Adrenal gland (tissue), 12 donors: Measurements from ENCODE around the gene ZNF354B. TPM values are rescaled to one million over a fixed set of nuclear protein-coding genes. Genes with fewer than 3 reads are reported as not detected.
"Not testable (repeated sequence)": the region's sequence is repeated elsewhere in the genome, so short reads cannot be mapped to it uniquely, and the experiment has no call there.

ENCODE experiments used
- DNase-seq, 7 donors: peaks; one replicate each; pipeline ENCODE4 v3.0.0-alpha.2; 2019 to 2020
- H3K27ac ChIP-seq, 5 donors: fragments of 200-600 bp; sonication (generic) in 4 of 5; 1 replicate in 3 of 5; 2 replicates in 2 of 5; pipeline versions ENCODE4 v1.5.1 to v1.8.0; 2016 to 2020; ENCODE audit warnings: mild to moderate bottlenecking in 1 of 5
- H3K27me3 ChIP-seq: fragments of 200-600 bp; 2 replicates; pipeline ENCODE4 v1.8.0; 2021
- H3K36me3 ChIP-seq, 2 donors: fragments of 200-600 bp; replicated peaks in 1 of 2; 1 replicate in 1 of 2; 2 replicates in 1 of 2; pipeline versions ENCODE4 v1.5.1 to v1.8.0; 2018 to 2022
- H3K4me1 ChIP-seq, 2 donors: fragments of 200-600 bp; replicated peaks in 1 of 2; 1 replicate in 1 of 2; 2 replicates in 1 of 2; pipeline versions ENCODE4 v1.5.1 to v1.8.0; 2018 to 2021
- H3K4me3 ChIP-seq, 4 donors: fragments of 200-600 bp; sonication (generic) in 3 of 4; one replicate each; pipeline ENCODE4 v1.5.1; 2016 to 2018
- H3K9me3 ChIP-seq, 3 donors: fragments of 200-600 bp; sonication (generic) in 1 of 3; replicated peaks in 1 of 3; 1 replicate in 2 of 3; 2 replicates in 1 of 3; pipeline versions ENCODE4 v1.5.1 to v1.8.0; 2016 to 2021
- CTCF ChIP-seq, 6 experiments: fragments of 450-650 bp in 4 of 6; fragments of 200-600 bp in 2 of 6; sonication (generic) in 1 of 6; IDR thresholded peaks; 1 replicate in 5 of 6; 2 replicates in 1 of 6; pipeline versions ENCODE4 v1.5.1 to v1.8.0; 2016 to 2021; ENCODE audit warnings: antibody characterized with exemption in 6 of 6, mild to moderate bottlenecking in 2 of 6, moderate library complexity in 1 of 6
- POLR2A ChIP-seq, 2 donors: fragments of 450-650 bp; IDR thresholded peaks; one replicate each; pipeline ENCODE4 v1.6.1; 2017; ENCODE audit warnings: antibody characterized with exemption in 2 of 2, mild to moderate bottlenecking in 2 of 2, moderate library complexity in 1 of 2
- WGBS, 4 donors: extraction: QIAGEN DNeasy Blood & Tissue Kit in 2 of 4; methylation state at CpG; one replicate each; pipeline versions ENCODE4 v1.1.5 to v1.1.7; 2013 to 2017; 5-methylcytosine and 5-hydroxymethylcytosine counted together
- intact Hi-C, 2 donors: fragments of 100-400 bp; cut with DNase I; formaldehyde crosslinking; loops; one replicate each; pipeline versions ENCODE4 v1.14.1 to v1.15.0; 2022 to 2023
- polyA plus RNA-seq, 3 donors: library from polyadenylated mRNA; stranded (reverse); fragments of 200-250 nt in 2 of 3; fragments of 350-450 nt in 1 of 3; fragmentation: Illumina TruSeq in 1 of 3; extraction: RNeasy Lipid Tissue Mini Kit (QIAGEN cat#74804) in 1 of 3; gene quantifications; one replicate each; pipeline ENCODE4 v1.2.3, GENCODE V29; 2013 to 2014
- total RNA-seq, 9 donors: library from RNA; depleted of rRNA in 4 of 9; stranded (reverse); fragments of >200 nt in 4 of 9; fragments of 120-200 nt in 1 of 9; fragmentation: NEBNext Ultra II Directional in 1 of 9; extraction: Animal tissue kit (Norgen Biotek cat#: 25700) in 1 of 9; gene quantifications; one replicate each; pipeline versions ENCODE4 v1.1.0 to v1.2.4, GENCODE V29; 2013 to 2023
- donor health status: healthy with polysubstance abuse.
- donor health status: Bipolar disorder and iron deficiency.
- donor health status: DM: yes; HTN: yes; CAD: no.
- donor health status: DM: no; HTN: no; CAD: no.
- donor health status: DM: no; HTN: no; CAD: no.
- donor health status: DM: yes; HTN: yes; CAD: no.

The ZNF354B gene
- total and polyA plus RNA-seq, 12 donors: 2.7 to 20.9 (median 12.2) TPM

- no peak for DNase-seq
- Histone ChIP-seq H3K4me1 (no peaks in the 10 kb centered on the region), H3K27me3 (no peaks in the 10 kb centered on the region), H3K36me3 (no peaks in the 10 kb centered on the region), H3K4me3 (no peak overlapping the region), H3K27ac (no peak overlapping the region), H3K9me3 (no peaks in the 10 kb centered on the region)
- intact Hi-C loops: loop anchor here in 1 of 2 donors (10.0 kb wide), 1 partner anchor 546 kb away; no protein-coding TSS in a partner anchor
- 66 to 93% (median 90%) methylated on average over 7 to 10 of the region's 10 CpGs for WGBS, 4 donors
- TF ChIP-seq POLR2A (IDR thresholded peaks at IDR 0.05) (no peak), CTCF (IDR thresholded peaks at IDR 0.05) (no peak)
Measured at GRCh38 chr5:178831049-178831448, 28.7 kb upstream of the ZNF354B start.

GRCh38 chr5:178832618-178833201, 27.0 kb upstream of the ZNF354B start:
- Histone ChIP-seq H3K4me3 (no peak overlapping the region), H3K9me3 (no peaks in the 10 kb centered on the region), H3K27me3 (no peaks in the 10 kb centered on the region), H3K36me3 (no peaks in the 10 kb centered on the region), H3K27ac (no peak overlapping the region), H3K4me1 (no peaks in the 10 kb centered on the region)
- TF ChIP-seq CTCF (IDR thresholded peaks at IDR 0.05): no peak
- no peak for TF ChIP-seq POLR2A (IDR thresholded peaks at IDR 0.05)
- 77 to 94% (median 92%) methylated on average over 15 of the region's 15 CpGs for WGBS, 4 donors
- intact Hi-C loops: loop anchor here in 1 of 2 donors (10.0 kb wide), 1 partner anchor 548 kb away; no protein-coding TSS in a partner anchor
- DNase-seq: no peak

GRCh38 chr5:178836628-178837027, 23.1 kb upstream of the ZNF354B start:
- intact Hi-C loops: loop anchor here in 1 of 2 donors (10.0 kb wide), 1 partner anchor 552 kb away; no protein-coding TSS in a partner anchor
- no peak for DNase-seq
- H3K36me3 ChIP-seq: no peaks in the 10 kb centered on the region
- TF ChIP-seq CTCF (IDR thresholded peaks at IDR 0.05) (no peak), POLR2A (IDR thresholded peaks at IDR 0.05) (no peak)
- no peak overlapping the region for H3K27ac ChIP-seq
- H3K9me3 ChIP-seq: no peaks in the 10 kb centered on the region
- H3K27me3 ChIP-seq: no peaks in the 10 kb centered on the region
- no peaks in the 10 kb centered on the region for H3K4me1 ChIP-seq
- no peak overlapping the region for H3K4me3 ChIP-seq
- 53 to 86% (median 86%) methylated on average over 4 of the region's 4 CpGs for WGBS, 4 donors

- H3K9me3 ChIP-seq, H3K27me3 ChIP-seq, DNase-seq, H3K27ac ChIP-seq, H3K4me3 ChIP-seq, H3K4me1 ChIP-seq, H3K36me3 ChIP-seq: not testable (repeated sequence)
- intact Hi-C loops: loop anchor here in 1 of 2 donors (10.0 kb wide), 1 partner anchor 554 kb away; no protein-coding TSS in a partner anchor
- 77 to 84% (median 81%) methylated on average over 10 to 28 of the region's 28 CpGs for WGBS, 4 donors
Measured at GRCh38 chr5:178838695-178839318, 20.9 kb upstream of the ZNF354B start.
